Fibroblast of lung (primary cell): ENCODE results near the gene METRNL.

Experiments
- CTCF ChIP-seq, 2 donors: IDR thresholded peaks in 1 of 2; conservative IDR thresholded peaks in 1 of 2; 1 replicate in 1 of 2; 2 replicates in 1 of 2; pipeline ENCODE4 v1.5.1; 2011 to 2012; ENCODE audit warnings: low read length in 2 of 2, control low read depth in 1 of 2, inconsistent platforms in 1 of 2, low read depth in 1 of 2, mild to moderate bottlenecking in 1 of 2
- EZH2 ChIP-seq: IDR thresholded peaks from 2 replicates; pipeline ENCODE4 v1.5.1; 2012; ENCODE audit warnings: low read length, control low read depth, mild to moderate bottlenecking; ENCODE audit errors: missing control alignments

- TF ChIP-seq CTCF (conservative IDR thresholded peaks at IDR 0.05 in 1 of 2, IDR thresholded peaks at IDR 0.05 in 1 of 2; ENCODE audit: low read depth in 1 of 2, low read length in 2 of 2), result no peak
- TF ChIP-seq EZH2, result no peak
These were observed 28.6 kb upstream of the METRNL start for GRCh38 chr17:83050651-83051395.
